H9 (cell line): Measurements from ENCODE around the gene ISG20. TPM values are rescaled to one million over a fixed set of nuclear protein-coding genes. Genes with fewer than 3 reads are reported as not detected.

Source experiments
- DNase-seq: peaks from one replicate; pipeline ENCODE4 v3.0.0-alpha.2; 2017
- H2AFZ ChIP-seq: one replicate; pipeline ENCODE4 v1.6.1; 2013; ENCODE audit warnings: mild to moderate bottlenecking, low read length, control low read depth, moderate library complexity
- H2AK5ac ChIP-seq: 2 replicates; pipeline ENCODE4 v1.6.1; 2013; ENCODE audit warnings: low read length, control low read depth, mixed read lengths; ENCODE audit not compliant: insufficient read length
- H2BK120ac ChIP-seq: one replicate; pipeline ENCODE4 v1.6.1; 2013; ENCODE audit warnings: low read depth, mild to moderate bottlenecking, low read length, control low read depth, inconsistent platforms; ENCODE audit not compliant: poor library complexity, severe bottlenecking
- H2BK12ac ChIP-seq: 2 replicates; pipeline ENCODE4 v1.6.1; 2013; ENCODE audit warnings: low read length, control low read depth, mixed read lengths, low read depth; ENCODE audit not compliant: insufficient read length
- H2BK15ac ChIP-seq: 2 replicates; pipeline ENCODE4 v1.6.1; 2013; ENCODE audit warnings: low read depth, low read length, control low read depth
- H2BK20ac ChIP-seq: one replicate; pipeline ENCODE4 v1.6.1; 2013; ENCODE audit warnings: low read depth, mild to moderate bottlenecking, low read length, control low read depth, inconsistent platforms; ENCODE audit not compliant: poor library complexity, severe bottlenecking
- H2BK5ac ChIP-seq: 2 replicates; pipeline ENCODE4 v1.6.1; 2013; ENCODE audit warnings: low read length, control low read depth, mixed read lengths; ENCODE audit not compliant: insufficient read length
- H3K14ac ChIP-seq: 2 replicates; pipeline ENCODE4 v1.6.1; 2013; ENCODE audit warnings: low read length, control low read depth; ENCODE audit not compliant: insufficient read depth
- H3K18ac ChIP-seq: 2 replicates; pipeline ENCODE4 v1.6.1; 2013; ENCODE audit warnings: low read depth, mild to moderate bottlenecking, mixed read lengths, low read length, control low read depth; ENCODE audit not compliant: insufficient read length
- H3K23ac ChIP-seq: 2 replicates; pipeline ENCODE4 v1.6.1; 2013; ENCODE audit warnings: low read length, control low read depth, mixed read lengths, low read depth; ENCODE audit not compliant: insufficient read length
- H3K23me2 ChIP-seq: 2 replicates; pipeline ENCODE4 v1.6.1; 2013; ENCODE audit warnings: low read depth, mild to moderate bottlenecking, mixed read lengths, low read length, control low read depth; ENCODE audit not compliant: insufficient read length, poor library complexity, severe bottlenecking
- H3K27ac ChIP-seq: 2 replicates; pipeline ENCODE4 v1.5.1; 2013; ENCODE audit warnings: low read length, control low read depth, mixed read lengths, low read depth; ENCODE audit not compliant: insufficient read length
- H3K27me3 ChIP-seq: 2 replicates; pipeline ENCODE4 v1.6.1; 2013; ENCODE audit warnings: low read length, control low read depth, inconsistent platforms; ENCODE audit not compliant: insufficient read depth
- H3K4ac ChIP-seq: 2 replicates; pipeline ENCODE4 v1.6.1; 2013; ENCODE audit warnings: low read depth, mild to moderate bottlenecking, control low read depth, inconsistent platforms, low read length, moderate library complexity
- H3K4me1 ChIP-seq: 2 replicates; pipeline ENCODE4 v1.6.1; 2013; ENCODE audit warnings: low read length, control low read depth, inconsistent platforms; ENCODE audit not compliant: insufficient read depth
- H3K4me2 ChIP-seq: 2 replicates; pipeline ENCODE4 v1.6.1; 2013; ENCODE audit warnings: low read length, control low read depth, mixed read lengths; ENCODE audit not compliant: insufficient read length, insufficient read depth
- H3K56ac ChIP-seq: 2 replicates; pipeline ENCODE4 v1.6.1; 2013; ENCODE audit warnings: low read depth, mild to moderate bottlenecking, mixed read lengths, low read length, control low read depth; ENCODE audit not compliant: insufficient read length
- H3K79me1 ChIP-seq: 2 replicates; pipeline ENCODE4 v1.6.1; 2013; ENCODE audit warnings: low read depth, mild to moderate bottlenecking, moderate library complexity, low read length, control low read depth, inconsistent platforms; ENCODE audit not compliant: insufficient read depth, poor library complexity, severe bottlenecking
- H3K79me2 ChIP-seq: 2 replicates; pipeline ENCODE4 v1.6.1; 2013; ENCODE audit warnings: low read length, control low read depth, inconsistent platforms; ENCODE audit not compliant: insufficient read depth
- H3K9ac ChIP-seq: 2 replicates; pipeline ENCODE4 v1.6.1; 2013; ENCODE audit warnings: low read length, control low read depth, mixed read lengths; ENCODE audit not compliant: insufficient read length; ENCODE audit errors: extremely low read depth
- H3K9me3 ChIP-seq: one replicate; pipeline ENCODE4 v1.6.1; 2013; ENCODE audit warnings: low read depth, low read length, inconsistent platforms; ENCODE audit not compliant: control insufficient read depth
- H3T11ph ChIP-seq: one replicate; pipeline ENCODE4 v1.6.1; 2013; ENCODE audit warnings: mild to moderate bottlenecking, low read length, control low read depth, inconsistent platforms
- H4K20me1 ChIP-seq: one replicate; pipeline ENCODE4 v1.6.1; 2013; ENCODE audit not compliant: control insufficient read depth, insufficient read length, insufficient read depth
- H4K5ac ChIP-seq: 2 replicates; pipeline ENCODE4 v1.6.1; 2013; ENCODE audit warnings: low read depth, mild to moderate bottlenecking, mixed read lengths, low read length, control low read depth; ENCODE audit not compliant: insufficient read length
- H4K8ac ChIP-seq: replicated peaks from 2 replicates; pipeline ENCODE4 v1.6.1; 2013; ENCODE audit warnings: low read length, control low read depth, mixed read lengths, low read depth; ENCODE audit not compliant: insufficient read length
- H4K91ac ChIP-seq: 2 replicates; pipeline ENCODE4 v1.6.1; 2013; ENCODE audit warnings: low read depth, mild to moderate bottlenecking, moderate library complexity, mixed read lengths, low read length, control low read depth; ENCODE audit not compliant: insufficient read length
- H3K27ac Mint-ChIP-seq, 3 experiments: 2 replicates in 2 of 3; 3 replicates in 1 of 3; pipeline ENCODE4 v1.8.0; 2020 to 2021; ENCODE audit warnings: mixed read lengths in 3 of 3, mild to moderate bottlenecking in 1 of 3, moderate library complexity in 1 of 3
- H3K27me3 Mint-ChIP-seq: 2 replicates; pipeline ENCODE4 v1.8.0; 2021; ENCODE audit warnings: low read depth, mild to moderate bottlenecking, moderate library complexity, mixed read lengths
- H3K36me3 Mint-ChIP-seq, 3 experiments: 2 replicates in 2 of 3; 3 replicates in 1 of 3; pipeline ENCODE4 v1.8.0; 2020 to 2021; ENCODE audit warnings: low read depth in 3 of 3, mixed read lengths in 3 of 3; ENCODE audit not compliant: insufficient read depth in 1 of 3
- H3K4me1 Mint-ChIP-seq, 2 experiments: 2 replicates each; pipeline ENCODE4 v1.8.0; 2020; ENCODE audit warnings: mixed read lengths in 2 of 2
- H3K4me3 Mint-ChIP-seq, 2 experiments: 2 replicates in 1 of 2; 3 replicates in 1 of 2; pipeline ENCODE4 v1.8.0; 2020 to 2021; ENCODE audit warnings: mild to moderate bottlenecking in 2 of 2, mixed read lengths in 2 of 2, moderate library complexity in 1 of 2
- H3K9me3 Mint-ChIP-seq, 2 experiments: 2 replicates in 1 of 2; 3 replicates in 1 of 2; pipeline ENCODE4 v1.8.0; 2020; ENCODE audit warnings: mild to moderate bottlenecking in 2 of 2, mixed read lengths in 2 of 2, moderate library complexity in 1 of 2
- CTCF ChIP-seq: fragments of 200-600 bp; sonication (generic); conservative IDR thresholded peaks from 3 replicates; pipeline ENCODE4 v1.8.0; 2021; ENCODE audit warnings: antibody characterized with exemption, mild to moderate bottlenecking
- WGBS: extraction: QIAGEN DNeasy Blood & Tissue Kit; methylation state at CpG from one replicate; pipeline ENCODE4 v1.1.7; 2013; ENCODE audit warnings: missing lambda C conversion rate, low lambda C conversion rate, mixed read lengths; ENCODE audit not compliant: insufficient read length; ENCODE audit errors: extremely low coverage; 5-methylcytosine and 5-hydroxymethylcytosine counted together
- total RNA-seq: library from RNA; stranded (reverse); gene quantifications from 2 replicates; pipeline ENCODE4 v1.2.1, GENCODE V29; 2021

Gene ISG20
- total RNA-seq, 1 experiment from 2014 or later: 7.4 TPM

GRCh38 chr15:88608607-88609181 is 30.1 kb upstream of the ISG20 start:
- H3K27ac Mint-ChIP-seq: no peak overlapping the region
- Histone ChIP-seq H3K4me2 (no peak overlapping the region), H3K18ac (peak overlapping the region; percentile 5), H3K9ac (no peak overlapping the region), H3K27me3 (peaks cover 20% of the 10 kb centered on the region; the same call in 1 of the 2 replicates), H2BK15ac (no peak overlapping the region), H3K79me1 (no peaks in the 10 kb centered on the region), H4K91ac (no peak overlapping the region), H3K4me1 (peaks cover 14% of the 10 kb centered on the region; the same call in 1 of the 2 replicates), H2BK12ac (no peak overlapping the region), H2BK120ac (no peak overlapping the region), H4K8ac (no peak overlapping the region), H3T11ph (no peak overlapping the region), H3K56ac (no peak overlapping the region), H2BK20ac (no peak overlapping the region), H2AFZ (no peak overlapping the region), H4K20me1 (no peaks in the 10 kb centered on the region), H3K79me2 (no peaks in the 10 kb centered on the region), H3K9me3 (no peaks in the 10 kb centered on the region), H3K23me2 (peaks cover 21% of the 10 kb centered on the region), H2AK5ac (no peak overlapping the region), H3K23ac (no peak overlapping the region), H3K14ac (no peak overlapping the region), H2BK5ac (no peak overlapping the region), H3K27ac (no peak overlapping the region), H4K5ac (no peak overlapping the region), H3K4ac (no peak overlapping the region)
- H3K4me1 Mint-ChIP-seq: peaks cover 80 to 83% of the 10 kb centered on the region in 2 experiments
- H3K4me3 Mint-ChIP-seq: no peak overlapping the region
- DNase-seq: no peak
- H3K9me3 Mint-ChIP-seq: no peaks in the 10 kb centered on the region; a peak in 1 of 5 replicates
- TF ChIP-seq CTCF: no peak
- peaks cover 98% of the 10 kb centered on the region for H3K27me3 Mint-ChIP-seq
- WGBS: no CpG with 5 or more reads among the region's 4 CpGs
- H3K36me3 Mint-ChIP-seq: no peaks in the 10 kb centered on the region; a peak in 1 of 7 replicates
